ENCODE results near the gene KRTAP5-5. TPM values are rescaled to one million over a fixed set of nuclear protein-coding genes. Genes with fewer than 3 reads are reported as not detected.
"Not testable (repeated sequence)": the region's sequence is repeated elsewhere in the genome, so short reads cannot be mapped to it uniquely, and the experiment has no call there.

The KRTAP5-5 gene
- total and polyA plus RNA-seq, 2 donors (not counting 1 experiment from before 2014, with no cell fraction given), result not detected

GRCh38 chr11:1582909-1583308 lies 46.7 kb upstream of the KRTAP5-5 start:
- H4K20me1 ChIP-seq (ENCODE audit: control insufficient read depth, insufficient read depth, low read length, poor library complexity, severe bottlenecking); H3K36me3 ChIP-seq (replicated peaks in 1 of 2; ENCODE audit: control extremely low read depth in 1 of 2, control insufficient read depth in 1 of 2, extremely low read depth in 1 of 2, insufficient read depth in 2 of 2, low read length in 1 of 2); H2AFZ ChIP-seq (ENCODE audit: insufficient read depth, low read depth, low read length, poor library complexity, severe bottlenecking); POLR2A ChIA-PET; H3K9ac ChIP-seq (ENCODE audit: low read length); H3K27ac ChIP-seq (ENCODE audit: low read length in 2 of 2); DNase-seq; H3K79me2 ChIP-seq (ENCODE audit: control insufficient read depth, insufficient read depth, low read length); H3K4me3 Mint-ChIP-seq; H3K9me3 Mint-ChIP-seq (ENCODE audit: insufficient read depth); ATAC-seq (ENCODE audit: low read depth); intact Hi-C loops (cut with micrococcal nuclease); H3K4me3 ChIP-seq (ENCODE audit: control extremely low read depth in 1 of 5, extremely low read depth in 1 of 5, insufficient read depth in 1 of 5, low read depth in 2 of 5, low read length in 4 of 5); H3K4me2 ChIP-seq (replicated peaks; ENCODE audit: low read depth, low read length, poor library complexity, severe bottlenecking); CTCF ChIA-PET; H3K27ac Mint-ChIP-seq: not testable (repeated sequence)
- peaks cover 0 to 29% (median 0%) of the 10 kb centered on the region in 4 experiments for H3K27me3 ChIP-seq (replicated peaks in 1 of 4; ENCODE audit: control extremely low read depth in 1 of 4, control insufficient read depth in 3 of 4, insufficient read depth in 4 of 4, low read length in 3 of 4)
- H3K9me3 ChIP-seq (ENCODE audit: control extremely low read depth in 1 of 3, control insufficient read depth in 2 of 3, insufficient read depth in 1 of 3, low read length in 2 of 3), result peaks cover 1 to 21% (median 10%) of the 10 kb centered on the region in 3 donors
- H3K27me3 Mint-ChIP-seq, result peaks cover 14% of the 10 kb centered on the region
- WGBS (ENCODE audit: insufficient coverage), result 100% methylated on average over 1 of the region's 2 CpGs
- H3K4me1 Mint-ChIP-seq, result peaks cover 13% of the 10 kb centered on the region
- H3K4me1 ChIP-seq (ENCODE audit: control insufficient read depth in 2 of 2, insufficient read depth in 2 of 2, low read length in 2 of 2), result peaks cover 0 to 13% of the 10 kb centered on the region in 2 donors

- Histone ChIP-seq H3K27me3 (replicated peaks in 1 of 4; ENCODE audit: control extremely low read depth in 1 of 4, control insufficient read depth in 3 of 4, insufficient read depth in 4 of 4, low read length in 3 of 4) (peaks cover 0 to 24% (median 0%) of the 10 kb centered on the region in 4 experiments), H3K4me1 (ENCODE audit: control insufficient read depth in 2 of 2, insufficient read depth in 2 of 2, low read length in 2 of 2) (peaks cover 8 to 32% of the 10 kb centered on the region in 2 donors), H3K9me3 (ENCODE audit: control extremely low read depth in 1 of 3, control insufficient read depth in 2 of 3, insufficient read depth in 1 of 3, low read length in 2 of 3) (peaks cover 0 to 27% (median 1%) of the 10 kb centered on the region in 3 donors)
- H3K4me1 Mint-ChIP-seq, result peaks cover 23% of the 10 kb centered on the region
- H3K9ac ChIP-seq (ENCODE audit: low read length); H3K4me2 ChIP-seq (replicated peaks; ENCODE audit: low read depth, low read length, poor library complexity, severe bottlenecking); H4K20me1 ChIP-seq (ENCODE audit: control insufficient read depth, insufficient read depth, low read length, poor library complexity, severe bottlenecking); H3K36me3 ChIP-seq (replicated peaks in 1 of 2; ENCODE audit: control extremely low read depth in 1 of 2, control insufficient read depth in 1 of 2, extremely low read depth in 1 of 2, insufficient read depth in 2 of 2, low read length in 1 of 2); intact Hi-C loops (cut with micrococcal nuclease); H3K4me3 Mint-ChIP-seq; H3K27ac Mint-ChIP-seq; H3K9me3 Mint-ChIP-seq (ENCODE audit: insufficient read depth); H2AFZ ChIP-seq (ENCODE audit: insufficient read depth, low read depth, low read length, poor library complexity, severe bottlenecking); H3K4me3 ChIP-seq (ENCODE audit: control extremely low read depth in 1 of 5, extremely low read depth in 1 of 5, insufficient read depth in 1 of 5, low read depth in 2 of 5, low read length in 4 of 5); H3K27ac ChIP-seq (ENCODE audit: low read length in 2 of 2); DNase-seq; H3K79me2 ChIP-seq (ENCODE audit: control insufficient read depth, insufficient read depth, low read length); ATAC-seq (ENCODE audit: low read depth): not testable (repeated sequence)
- 8% methylated on average over 6 of the region's 9 CpGs for WGBS (ENCODE audit: insufficient coverage)
- CTCF ChIA-PET, result interaction anchor here (2.6 kb wide), 1 partner anchor 10 kb away, joined by 16 read pairs; no protein-coding TSS in a partner anchor
- POLR2A ChIA-PET, result interaction anchor here (0.8 kb wide), 1 partner anchor 11 kb away, joined by 4 read pairs; no protein-coding TSS in a partner anchor
- H3K27me3 Mint-ChIP-seq, result peaks cover 13% of the 10 kb centered on the region
Observed at GRCh38 chr11:1584661-1585370, 44.8 kb upstream of the KRTAP5-5 start, which contains the start of gene KRTAP5-1. KRTAP5-1 (minus strand) TSS chr11:1585283; CDS start chr11:1585249, 34 bp downstream.

Measured in B cell (primary cell).